GM21825 (cell line): Measurements from ENCODE around the gene DCUN1D4.
"Not testable (repeated sequence)": the region's sequence is repeated elsewhere in the genome, so short reads cannot be mapped to it uniquely, and the experiment has no call there.

Experiments used
- ATAC-seq: cut with Tn5 transposase; IDR thresholded peaks from one replicate; pipeline ENCODE4 v1.9.1; 2021; ENCODE audit warnings: mild to moderate bottlenecking, moderate library complexity; ENCODE audit not compliant: unreplicated experiment

Gene DCUN1D4

GRCh38 chr4:51890760-51891159 is 47.8 kb downstream of the DCUN1D4 start:
- no peak for ATAC-seq

GRCh38 chr4:51893402-51893801 is 50.4 kb downstream of the DCUN1D4 start:
- not testable (repeated sequence) for ATAC-seq

GRCh38 chr4:51894059-51894645 is 51.2 kb downstream of the DCUN1D4 start:
- no peak for ATAC-seq

- peak; percentile 63 for ATAC-seq
Observed at GRCh38 chr4:51895158-51895557, 52.2 kb downstream of the DCUN1D4 start.

- peak; percentile 95 for ATAC-seq
Observed at GRCh38 chr4:51895816-51896408, 53.0 kb downstream of the DCUN1D4 start.

- ATAC-seq: no peak
Observed at GRCh38 chr4:51901363-51901762, 58.4 kb downstream of the DCUN1D4 start.

GRCh38 chr4:51906167-51906958 is 63.4 kb downstream of the DCUN1D4 start:
- ATAC-seq: peak; percentile 99

- ATAC-seq: no peak
Observed at GRCh38 chr4:51907006-51907669, 64.2 kb downstream of the DCUN1D4 start.

- no peak for ATAC-seq
Observed at GRCh38 chr4:51909236-51909703, 66.3 kb downstream of the DCUN1D4 start.

GRCh38 chr4:51918251-51918650 is 75.3 kb downstream of the DCUN1D4 start:
- ATAC-seq: no peak

GRCh38 chr4:51923343-51923742 is 80.4 kb downstream of the DCUN1D4 start:
- no peak for ATAC-seq

GRCh38 chr4:51925307-51925706 is 82.4 kb downstream of the DCUN1D4 start:
- no peak for ATAC-seq

GRCh38 chr4:51930557-51930956 is 87.6 kb downstream of the DCUN1D4 start:
- no peak for ATAC-seq

- no peak for ATAC-seq
Observed at GRCh38 chr4:51931461-51931860, 88.5 kb downstream of the DCUN1D4 start.

GRCh38 chr4:51932261-51932660 is 89.3 kb downstream of the DCUN1D4 start:
- ATAC-seq: no peak

GRCh38 chr4:51932684-51933083 is 89.7 kb downstream of the DCUN1D4 start:
- no peak for ATAC-seq

GRCh38 chr4:51940460-51940859 is 97.5 kb downstream of the DCUN1D4 start:
- ATAC-seq: not testable (repeated sequence)

- ATAC-seq: no peak
Observed at GRCh38 chr4:51942108-51942832, 99.3 kb downstream of the DCUN1D4 start.

- no peak for ATAC-seq
Observed at GRCh38 chr4:51942833-51943215, 99.9 kb downstream of the DCUN1D4 start.

- no peak for ATAC-seq
Observed at GRCh38 chr4:51943221-51943620, 100.3 kb downstream of the DCUN1D4 start.
